ENCODE results near the gene RNF115. TPM values are rescaled to one million over a fixed set of nuclear protein-coding genes. Genes with fewer than 3 reads are reported as not detected.

RNF115 gene
- total and polyA plus RNA-seq, 2 of the 8 experiments (the other 6 are each of a cell fraction or from before 2014, with no cell fraction given) = 4.7 to 10.8 TPM

- H3K4me2 ChIP-seq (ENCODE audit: insufficient read depth in 1 of 2, low read depth in 2 of 2, low read length in 2 of 2) = no peak overlapping the region
- no peaks in the 10 kb centered on the region for H3K36me3 ChIP-seq (ENCODE audit: control insufficient read depth in 2 of 4, insufficient read depth in 4 of 4, low read length in 3 of 4)
- TF ChIP-seq SIRT6 (IDR thresholded peaks at IDR 0.05; ENCODE audit: low read length) = no peak
- TF ChIP-seq GABPA (IDR thresholded peaks at IDR 0.05; ENCODE audit: borderline replicate concordance, insufficient read depth, low read length) = no peak
- no peak for TF ChIP-seq GTF2F1 (IDR thresholded peaks at IDR 0.05; ENCODE audit: borderline replicate concordance, low read depth, low read length)
- TF ChIP-seq NANOG (IDR thresholded peaks at IDR 0.05; ENCODE audit: insufficient read depth, low read depth, low read length, poor library complexity, severe bottlenecking) = no peak
- TF ChIP-seq ATF3 (IDR thresholded peaks at IDR 0.05; ENCODE audit: insufficient read depth, low read depth, low read length) = no peak
- no peak for TF ChIP-seq TBP (IDR thresholded peaks at IDR 0.05; ENCODE audit: low read depth, low read length)
- TF ChIP-seq PHF8 (conservative IDR thresholded peaks at IDR 0.05; ENCODE audit: low read depth, low read length) = no peak
- no peak for TF ChIP-seq SRF (IDR thresholded peaks at IDR 0.05; ENCODE audit: low read depth, low read length)
- no peak for TF ChIP-seq CBX5 (IDR thresholded peaks at IDR 0.05; ENCODE audit: low read depth, low read length)
- TF ChIP-seq EP300 (IDR thresholded peaks at IDR 0.05; ENCODE audit: borderline replicate concordance in 1 of 2, low read depth in 2 of 2, low read length in 2 of 2) = no peak
- DNase-seq (ENCODE audit: low read depth in 1 of 2, low spot score in 2 of 2) = no peak
- no peaks in the 10 kb centered on the region for H3K23me2 ChIP-seq (ENCODE audit: low read depth, low read length)
- CTCF ChIA-PET (ENCODE audit: partially characterized antibody) = no interaction called here
- no peak overlapping the region for H2BK15ac ChIP-seq (ENCODE audit: low read length)
- H3K4ac ChIP-seq (replicated peaks; ENCODE audit: insufficient read length, low read depth, low read length) = no peak overlapping the region
- no peak overlapping the region for H2AFZ ChIP-seq (ENCODE audit: low read length)
- H4K8ac ChIP-seq (ENCODE audit: extremely low read depth, insufficient read depth, low read length) = no peak overlapping the region
- H3K18ac ChIP-seq (ENCODE audit: extremely low read depth, low read length) = no peak overlapping the region
- H3K23ac ChIP-seq (ENCODE audit: insufficient read length) = no peak overlapping the region
- no peak overlapping the region for H4K5ac ChIP-seq (ENCODE audit: insufficient read length, low read depth, low read length)
- no peak overlapping the region for H3K27ac ChIP-seq (ENCODE audit: low read depth, low read length)
- no peak overlapping the region for H2BK5ac ChIP-seq (ENCODE audit: low read depth, low read length)
- no peak overlapping the region for H2AK5ac ChIP-seq (ENCODE audit: low read depth, low read length)
- H3K79me2 ChIP-seq (ENCODE audit: control insufficient read depth in 1 of 2, insufficient read depth in 2 of 2, low read length in 2 of 2) = no peaks in the 10 kb centered on the region
- FAIRE-seq = no peak
- H4K91ac ChIP-seq (replicated peaks; ENCODE audit: insufficient read length, low read length) = no peak overlapping the region
- no peak overlapping the region for H3K9ac ChIP-seq (replicated peaks in 1 of 4; ENCODE audit: extremely low read depth in 1 of 4, low read depth in 3 of 4, low read length in 3 of 4)
- no peaks in the 10 kb centered on the region for H3K79me1 ChIP-seq (ENCODE audit: low read depth, low read length)
- peaks cover 0 to 2% (median 0%) of the 10 kb centered on the region in 4 experiments; a peak in 1 of 7 replicates for H3K27me3 ChIP-seq (replicated peaks in 1 of 4; ENCODE audit: control insufficient read depth in 3 of 4, extremely low read depth in 1 of 4, insufficient read depth in 3 of 4, low read length in 3 of 4)
- H3K4me3 ChIP-seq (ENCODE audit: extremely low read depth in 1 of 4, insufficient read depth in 2 of 4, low read depth in 3 of 4, low read length in 4 of 4) = no peak overlapping the region
- POLR2A ChIA-PET (ENCODE audit: partially characterized antibody) = no interaction called here
- 85% methylated on average over 5 of the region's 5 CpGs; no CpG with 5 or more reads in 1 of the 2 experiments for WGBS, 2 experiments (ENCODE audit: extremely low coverage in 1 of 2, insufficient coverage in 1 of 2, insufficient read length in 1 of 2, insufficient replicate concordance in 2 of 2, low coverage in 1 of 2, low lambda C conversion rate in 2 of 2, missing lambda C conversion rate in 1 of 2)
- H3K4me1 ChIP-seq (replicated peaks in 1 of 4; ENCODE audit: control insufficient read depth in 3 of 4, insufficient read depth in 4 of 4, low read length in 3 of 4) = no peaks in the 10 kb centered on the region
- H2BK20ac ChIP-seq (ENCODE audit: low read length) = no peak overlapping the region
- no peak overlapping the region for H3K56ac ChIP-seq (replicated peaks; ENCODE audit: insufficient read length, low read depth, low read length)
- H3K9me3 ChIP-seq (ENCODE audit: insufficient read depth in 2 of 2, low read depth in 1 of 2, low read length in 1 of 2) = no peaks in the 10 kb centered on the region
- no peak overlapping the region for H3K14ac ChIP-seq (ENCODE audit: insufficient read length)
- H2BK120ac ChIP-seq (replicated peaks; ENCODE audit: low read depth, low read length) = no peak overlapping the region
- H4K20me1 ChIP-seq (replicated peaks in 1 of 2; ENCODE audit: control insufficient read depth in 1 of 2, insufficient read depth in 2 of 2, low read length in 2 of 2) = no peaks in the 10 kb centered on the region
- no peak overlapping the region for H2BK12ac ChIP-seq (ENCODE audit: low read depth, low read length)
These were observed 127.9 kb downstream of the RNF115 start for GRCh38 chr1:145695821-145696629.

All from H1 (cell line).